ENCODE measurements around the gene TPST2.

DNA sequence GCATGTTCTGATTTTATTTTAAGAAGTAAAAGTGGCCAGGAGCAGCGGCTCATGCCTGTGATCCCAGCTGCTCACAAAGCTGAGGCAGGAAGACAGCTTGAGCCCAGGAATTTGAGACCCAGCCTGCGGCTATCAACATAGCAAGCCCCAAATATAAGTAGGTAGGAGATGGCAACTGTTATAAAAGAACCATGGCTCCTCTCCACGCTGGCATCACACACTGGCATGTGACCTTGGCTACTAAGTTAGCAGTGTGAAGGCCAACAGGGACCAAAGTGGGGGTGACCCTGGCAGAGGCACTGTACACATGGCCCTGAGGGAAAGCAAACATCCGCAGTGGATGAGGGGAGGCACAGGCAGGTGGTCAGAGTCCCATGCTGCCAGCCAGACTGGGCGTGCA lies 33.0 kb downstream of the TPST2 start:
- TF ChIP-seq POLR2A (IDR thresholded peaks at IDR 0.05; ENCODE audit: low read length): no peak
- no peak for TF ChIP-seq GATA1 (IDR thresholded peaks at IDR 0.05; ENCODE audit: low read depth, low read length)
